ENCODE results near the gene TSHZ2. TPM values are rescaled to one million over a fixed set of nuclear protein-coding genes. Genes with fewer than 3 reads are reported as not detected.

The TSHZ2 gene
- total RNA-seq, 1 experiment from 2014 or later: 0.07 TPM

DNA sequence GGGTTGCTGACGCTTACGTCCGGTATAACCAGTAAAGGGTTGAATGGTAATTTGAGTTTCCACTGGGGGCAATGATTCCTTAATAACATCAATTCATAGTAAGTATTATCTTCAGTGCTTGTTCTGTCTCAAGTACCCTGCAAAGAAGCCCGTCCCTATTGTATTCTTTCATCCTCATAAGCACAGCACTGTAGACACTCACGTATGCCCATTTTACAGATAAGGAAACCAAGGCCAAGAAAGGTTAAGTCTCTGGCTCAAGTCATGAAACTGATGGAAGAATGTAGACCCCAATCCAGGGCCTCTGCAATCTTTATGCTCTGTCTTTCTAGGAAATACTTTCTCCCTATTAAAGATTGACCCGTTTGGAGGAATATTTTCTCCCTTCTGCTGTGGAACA is 370.3 kb downstream of the TSHZ2 start:
- no peaks in the 10 kb centered on the region for H3K36me3 ChIP-seq (ENCODE audit: control insufficient read depth in 1 of 2, insufficient read depth in 2 of 2, low read length in 2 of 2)
- no peak overlapping the region for H2AFZ ChIP-seq (ENCODE audit: low read depth, low read length, poor library complexity, severe bottlenecking)
- intact Hi-C loops (cut with micrococcal nuclease): no loop called here
- no peaks in the 10 kb centered on the region for H3K9me2 ChIP-seq (ENCODE audit: insufficient read depth)
- no peaks in the 10 kb centered on the region for H3K9me3 ChIP-seq (ENCODE audit: control insufficient read depth in 1 of 2, insufficient read depth in 1 of 2, low read depth in 1 of 2, low read length in 2 of 2)
- DNase-seq (ENCODE audit: low read depth, low spot score) (no peak), ATAC-seq (no peak)
- ChIA-PET CTCF (no interaction called here), RAD21 (ENCODE audit: low non-redundant PET in 1 of 2, low total read pairs in 2 of 2, uncharacterized antibody in 2 of 2, unreplicated experiment in 2 of 2) (no interaction called here), POLR2A (no interaction called here)
- no peaks in the 10 kb centered on the region for H4K20me1 ChIP-seq (ENCODE audit: insufficient read depth)
- no peaks in the 10 kb centered on the region for H3K79me2 ChIP-seq (ENCODE audit: insufficient read depth, low read length)
- H3K9ac ChIP-seq (ENCODE audit: low read length): no peak overlapping the region
- H3K4me1 ChIP-seq (ENCODE audit: control insufficient read depth in 1 of 2, insufficient read depth in 2 of 2, low read length in 2 of 2): peaks cover 0 to 3% of the 10 kb centered on the region in 2 experiments; a peak in 1 of 4 replicates
- BruUV-seq (replicated peaks): no TSS peak
- H3K4me3 ChIP-seq (replicated peaks in 1 of 2; ENCODE audit: low read depth in 1 of 2, low read length in 2 of 2): no peak overlapping the region
- no peak overlapping the region for H3K27ac ChIP-seq (ENCODE audit: low read depth, low read length)
- H3K4me2 ChIP-seq (ENCODE audit: low read length): no peak overlapping the region
- peaks cover 7% of the 10 kb centered on the region; the same call in 1 of the 2 replicates for H3K27me3 ChIP-seq (ENCODE audit: insufficient read depth, low read length)
- TF ChIP-seq EGR1 (IDR thresholded peaks at IDR 0.05; ENCODE audit: low read depth): no peak
- TF ChIP-seq CTCF (IDR thresholded peaks at IDR 0.05 in 2 of 3, conservative IDR thresholded peaks at IDR 0.05 in 1 of 3; ENCODE audit: borderline replicate concordance in 1 of 3, insufficient read depth in 1 of 3, low read depth in 2 of 3, low read length in 2 of 3): no peak
- no peak for TF ChIP-seq ZBTB33 (IDR thresholded peaks at IDR 0.05; ENCODE audit: extremely low read depth, insufficient replicate concordance, low read length)
- TF ChIP-seq POLR2AphosphoS5 (IDR thresholded peaks at IDR 0.05; ENCODE audit: low read depth, low read length): no peak
- no peak for TF ChIP-seq ELF1 (IDR thresholded peaks at IDR 0.05; ENCODE audit: borderline replicate concordance, low read depth)
- TF ChIP-seq TCF7L2 (IDR thresholded peaks at IDR 0.05; ENCODE audit: borderline replicate concordance, extremely low read depth, insufficient read depth, insufficient read length): no peak
- TF ChIP-seq SRF (IDR thresholded peaks at IDR 0.05; ENCODE audit: low read depth): no peak
- TF ChIP-seq ZFX (IDR thresholded peaks at IDR 0.05): no peak
- TF ChIP-seq YY1 (IDR thresholded peaks at IDR 0.05; ENCODE audit: extremely low read depth, insufficient replicate concordance, low read depth, low read length): no peak
- TF ChIP-seq SIN3A (IDR thresholded peaks at IDR 0.05; ENCODE audit: low read depth): no peak
- TF ChIP-seq POLR2A (IDR thresholded peaks at IDR 0.05; ENCODE audit: borderline replicate concordance, extremely low read depth, insufficient read depth, insufficient read length): no peak
- TF ChIP-seq ZNF274 (IDR thresholded peaks at IDR 0.05; ENCODE audit: low read depth, low read length): no peak

Measured in HCT116 (cell line).